GM19240 (cell line): ENCODE measurements around the gene NCK1.
A peak's percentile ranks its signal among the peaks of the same experiment; 100 is the strongest.

Experiments used
- DNase-seq: peaks from one replicate; pipeline ENCODE4 v3.0.0; 2011; ENCODE audit warnings: low spot score; ENCODE audit not compliant: insufficient read length

NCK1 gene

DNA sequence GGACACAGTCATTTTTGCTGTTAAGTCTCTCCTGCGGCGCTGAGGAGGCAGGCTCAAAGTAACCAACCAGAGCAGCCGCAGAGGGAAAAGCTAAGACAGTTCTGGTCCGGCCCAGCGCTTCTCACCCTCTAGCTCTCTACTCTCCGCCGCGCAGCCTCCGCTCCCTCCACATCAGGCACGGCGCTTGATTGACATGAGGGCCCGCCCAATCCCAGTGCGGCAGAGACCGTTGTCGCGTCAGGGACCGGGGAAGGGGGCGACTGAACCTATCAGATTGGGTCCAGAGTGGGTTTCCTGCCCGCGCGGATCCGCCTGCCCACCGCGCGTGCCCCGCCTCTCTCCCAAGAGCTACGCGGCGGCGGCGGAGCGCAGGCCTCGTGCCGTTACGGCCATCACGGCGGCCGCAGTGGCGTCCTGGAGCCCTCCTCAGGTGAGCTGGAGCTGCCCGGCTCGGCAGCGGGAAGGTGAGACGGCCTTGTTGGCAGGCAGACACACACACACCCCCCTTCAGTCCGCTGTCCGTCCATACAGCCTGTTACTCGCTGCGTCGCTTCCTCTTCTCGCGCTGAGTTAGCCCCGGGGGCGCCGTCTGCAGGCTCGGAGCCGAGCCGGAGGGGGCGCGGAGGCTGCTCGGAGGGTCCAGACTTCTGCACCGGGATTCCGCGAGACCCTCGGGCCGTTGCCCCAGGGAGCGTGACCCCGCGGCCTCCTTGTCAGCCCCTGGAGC lies at the start of gene NCK1:
Gene NCK1 (plus strand): TSS at position 319 of the 727 bp plus-strand sequence. CDS start 65,794 bp downstream, outside the sequence.
- peak; percentile 80 for DNase-seq

- no peak for DNase-seq
These were observed 44.6 kb upstream of the NCK1 start for GRCh38 chr3:136817448-136817847.

DNA sequence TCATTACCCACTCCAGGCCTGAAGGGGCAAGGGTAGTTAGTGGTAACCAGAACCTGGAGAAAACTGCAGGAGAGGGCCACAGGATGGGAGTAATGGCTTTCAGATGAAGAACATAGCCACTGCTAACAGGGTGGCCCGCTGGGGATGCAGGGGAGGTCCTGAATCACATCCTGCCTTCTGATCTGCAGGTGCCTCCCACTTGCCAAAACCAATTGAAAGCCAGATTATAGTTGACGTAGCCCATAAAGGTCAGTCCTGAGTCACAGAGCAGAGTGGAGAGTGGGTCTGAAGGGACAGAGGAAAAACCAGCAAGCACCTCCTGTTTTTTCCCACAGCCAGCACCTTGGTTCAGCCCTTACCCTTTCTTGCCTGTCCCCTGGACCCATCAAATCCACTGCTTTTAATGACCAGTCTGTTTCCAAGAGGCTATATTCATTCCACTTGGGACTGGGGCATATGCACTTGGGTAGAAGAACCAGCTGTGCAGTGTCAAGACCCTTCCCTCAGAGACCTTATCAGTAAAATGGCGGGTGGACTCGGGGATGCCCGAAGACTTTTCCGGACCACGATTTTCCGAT lies 43.7 kb upstream of the NCK1 start:
- DNase-seq = no peak

- no peak for DNase-seq
These were observed 43.1 kb upstream of the NCK1 start, which contains the start of gene SLC35G2 for GRCh38 chr3:136818769-136819391. Gene SLC35G2, plus strand, starts transcription at chr3:136819126. Its CDS starts 35,335 bp downstream, at chr3:136854461.

DNA sequence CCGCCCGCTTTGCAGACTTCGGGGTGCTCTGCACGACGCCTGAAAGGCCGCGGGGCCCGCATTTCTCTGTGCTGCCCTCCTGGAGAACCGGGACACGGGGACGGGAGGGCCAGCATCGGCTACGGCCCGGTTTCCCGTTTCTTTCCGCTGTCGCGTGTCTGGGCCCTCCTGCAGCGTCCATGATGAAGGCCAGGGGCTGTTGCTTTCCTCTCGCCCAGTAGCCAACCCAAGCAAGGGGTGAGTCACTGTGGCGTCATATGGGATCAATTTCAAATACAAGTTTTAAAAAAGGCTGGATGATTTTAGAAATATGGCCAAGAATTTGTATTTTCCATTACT lies 42.6 kb upstream of the NCK1 start:
- no peak for DNase-seq

- no peak for DNase-seq
These were observed 42.0 kb upstream of the NCK1 start for GRCh38 chr3:136819731-136820679.

DNA sequence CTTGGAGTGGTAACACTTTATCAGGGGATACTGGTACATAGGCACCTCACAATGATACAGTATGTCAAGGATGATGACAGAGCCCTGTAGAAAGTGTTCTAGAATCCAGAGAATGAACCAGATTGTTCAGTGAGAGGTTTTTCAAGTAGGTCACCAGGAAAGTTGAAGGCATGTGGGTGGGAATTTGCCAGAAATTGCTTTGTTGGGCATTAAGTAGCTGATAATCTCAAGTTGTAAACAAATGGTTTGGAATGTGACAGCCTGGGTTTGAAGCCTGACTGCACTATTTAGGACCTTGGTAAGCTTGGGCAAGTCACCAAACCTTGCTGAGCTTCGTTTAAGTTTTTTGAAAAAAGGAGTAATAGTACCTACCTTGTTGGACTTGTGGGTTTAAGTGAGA lies 30.5 kb upstream of the NCK1 start:
- no peak for DNase-seq

GRCh38 chr3:136835089-136835812 lies 26.8 kb upstream of the NCK1 start:
- no peak for DNase-seq

GRCh38 chr3:136835813-136836510 lies 26.0 kb upstream of the NCK1 start:
- DNase-seq = no peak

DNA sequence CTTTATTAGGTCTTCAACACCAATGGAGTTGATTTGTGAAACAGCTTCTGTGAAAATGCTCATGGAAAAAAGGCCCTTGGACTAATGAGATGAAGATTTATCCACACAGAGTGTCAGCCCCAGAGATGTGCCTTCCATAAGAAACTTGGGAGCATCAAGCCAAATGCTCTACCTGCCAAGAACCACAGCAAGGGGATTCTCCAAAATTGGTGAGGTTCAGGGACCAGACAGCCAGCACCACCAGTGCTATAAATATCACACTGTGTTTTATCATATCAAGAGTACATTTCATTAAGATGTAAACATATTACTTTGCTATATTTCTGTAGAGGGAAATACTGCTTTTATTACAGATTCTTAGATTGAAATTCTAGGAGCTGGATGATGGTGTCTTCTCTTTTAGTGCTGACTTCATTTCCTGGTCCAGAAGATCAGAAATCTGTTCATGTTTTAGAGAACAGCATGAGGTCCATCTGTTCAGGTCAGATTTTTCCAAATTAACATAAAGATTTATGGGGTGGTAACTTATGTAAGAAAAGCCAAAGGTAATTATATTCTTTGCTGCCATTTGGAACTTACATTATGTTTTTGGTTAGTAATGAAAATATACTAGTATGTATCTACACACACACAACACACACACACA lies 25.4 kb upstream of the NCK1 start:
- no peak for DNase-seq

DNA sequence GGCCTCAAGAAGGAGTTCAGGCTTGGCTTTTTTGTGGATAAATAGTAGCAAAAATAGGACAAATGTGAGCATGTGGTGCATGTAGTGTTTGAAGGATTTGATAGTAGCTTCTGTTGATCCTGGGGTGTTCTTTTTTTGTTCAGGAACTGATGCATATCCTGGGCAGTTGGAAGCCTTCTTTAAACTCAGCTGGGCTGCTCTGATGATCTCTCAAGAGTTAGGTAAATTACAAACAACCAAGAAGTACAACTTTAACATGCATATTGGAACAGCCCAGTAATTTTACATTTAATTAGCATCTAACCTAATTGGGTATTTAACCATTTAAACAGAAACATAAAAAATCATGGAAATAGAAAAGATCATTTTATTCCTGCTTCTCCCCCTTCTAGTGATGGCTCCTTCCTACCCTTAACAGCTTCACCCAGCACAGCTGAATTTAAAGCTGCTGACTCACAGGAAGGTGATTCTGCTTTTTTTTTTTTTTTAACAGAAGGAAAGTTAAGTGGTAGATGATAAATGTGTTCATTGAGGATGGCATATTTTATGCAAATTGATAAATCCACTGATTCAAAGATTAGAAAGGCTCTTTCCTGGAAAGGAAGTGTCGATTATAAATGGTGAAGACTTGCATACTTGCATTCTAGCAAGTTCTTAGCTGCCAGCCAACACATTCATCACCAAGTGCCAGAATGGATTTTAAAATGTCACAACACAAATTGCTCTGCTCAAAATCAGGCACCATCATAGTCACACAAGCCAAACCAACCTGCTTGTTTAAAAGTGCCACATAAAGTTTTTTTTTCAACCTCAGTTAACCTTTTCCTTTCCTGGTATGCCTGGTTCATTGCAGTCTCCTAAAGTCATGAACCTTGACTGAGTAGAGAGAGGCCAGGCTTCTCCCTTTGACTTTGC lies 23.1 kb upstream of the NCK1 start:
- DNase-seq = no peak

DNA sequence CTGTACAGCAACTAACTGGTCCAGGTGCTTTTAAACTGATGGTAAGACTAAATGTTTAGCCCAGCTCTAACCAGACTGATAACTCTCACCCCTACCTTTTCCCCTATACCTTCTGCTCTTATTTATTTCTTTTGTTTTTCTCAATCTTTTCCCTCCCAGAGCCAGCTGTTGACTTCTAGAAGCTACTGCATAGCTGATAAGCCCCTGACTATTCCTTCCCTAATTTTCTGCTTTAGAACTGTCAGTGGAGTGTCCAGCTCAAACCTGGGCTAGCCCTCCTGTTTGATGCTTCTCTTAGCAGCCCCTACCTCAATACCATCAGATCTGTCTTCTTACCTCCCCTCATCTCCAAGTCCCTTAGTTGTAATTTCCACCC lies 22.5 kb upstream of the NCK1 start:
- no peak for DNase-seq

- DNase-seq = no peak
These were observed 21.8 kb upstream of the NCK1 start for GRCh38 chr3:136840252-136840651.

GRCh38 chr3:136842294-136842693 lies 19.7 kb upstream of the NCK1 start:
- no peak for DNase-seq

DNA sequence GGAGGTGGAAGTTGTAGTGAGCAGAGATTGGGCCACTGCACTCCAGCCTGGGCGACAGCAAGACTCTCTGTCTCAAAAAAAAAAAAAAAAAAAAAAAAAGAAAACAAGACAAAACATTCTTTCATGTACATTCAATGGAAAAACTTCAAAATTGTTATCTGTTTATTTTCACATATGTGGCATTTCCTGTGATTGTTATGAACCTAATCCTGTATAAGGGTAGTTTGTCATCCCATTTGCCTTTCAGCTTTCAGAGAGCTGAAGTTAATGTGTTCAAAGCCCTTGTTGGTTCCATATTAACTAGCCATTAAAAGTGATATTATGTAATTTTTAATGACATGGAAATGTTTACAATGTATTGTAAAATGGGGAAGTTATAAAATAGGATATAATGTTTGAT lies 17.3 kb upstream of the NCK1 start:
- no peak for DNase-seq

GRCh38 chr3:136852180-136852579 lies 9.8 kb upstream of the NCK1 start:
- DNase-seq = no peak

- DNase-seq = no peak
These were observed 5.3 kb upstream of the NCK1 start for GRCh38 chr3:136856665-136857064.

GRCh38 chr3:136858381-136858780 lies 3.6 kb upstream of the NCK1 start:
- DNase-seq = no peak

- DNase-seq = no peak
These were observed 1.5 kb upstream of the NCK1 start for GRCh38 chr3:136860541-136860940.
